CD14-positive monocyte (primary cell): Measurements from ENCODE around the gene PARVB. TPM values are rescaled to one million over a fixed set of nuclear protein-coding genes. Genes with fewer than 3 reads are reported as not detected.

Experiments
- DNase-seq, 3 donors: peaks; one replicate each; pipeline ENCODE4 v3.0.0-alpha.2; 2011 to 2022
- H2AFZ ChIP-seq: 2 replicates; pipeline ENCODE4 v1.6.0; 2012; ENCODE audit warnings: mild to moderate bottlenecking, low read depth, low read length, inconsistent platforms; ENCODE audit not compliant: insufficient read depth, poor library complexity, severe bottlenecking
- H3K27ac ChIP-seq, 2 donors: 1 replicate in 1 of 2; 2 replicates in 1 of 2; pipeline ENCODE4 v1.5.1; 2012 to 2013; ENCODE audit warnings: low read length in 2 of 2, control low read depth in 1 of 2, inconsistent platforms in 1 of 2, low read depth in 1 of 2, mild to moderate bottlenecking in 1 of 2
- H3K27me3 ChIP-seq, 2 donors: one replicate each; pipeline versions ENCODE4 v1.6.0 to v1.6.1; 2011 to 2013; ENCODE audit warnings: low read length in 2 of 2; ENCODE audit not compliant: control insufficient read depth in 2 of 2, insufficient read depth in 2 of 2
- H3K36me3 ChIP-seq, 2 donors: replicated peaks in 1 of 2; 1 replicate in 1 of 2; 2 replicates in 1 of 2; pipeline versions ENCODE4 v1.5.1 to v1.6.1; 2012 to 2013; ENCODE audit warnings: low read length in 2 of 2, control low read depth in 1 of 2, inconsistent platforms in 1 of 2, mild to moderate bottlenecking in 1 of 2; ENCODE audit not compliant: insufficient read depth in 2 of 2, control insufficient read depth in 1 of 2
- H3K4me1 ChIP-seq, 2 donors: 1 replicate in 1 of 2; 2 replicates in 1 of 2; pipeline versions ENCODE4 v1.5.1 to v1.6.1; 2012 to 2013; ENCODE audit warnings: low read length in 2 of 2, control low read depth in 1 of 2, inconsistent platforms in 1 of 2, mild to moderate bottlenecking in 1 of 2, moderate library complexity in 1 of 2; ENCODE audit not compliant: insufficient read depth in 2 of 2, control insufficient read depth in 1 of 2
- H3K4me2 ChIP-seq: replicated peaks from 2 replicates; pipeline ENCODE3; 2012; ENCODE audit warnings: low read length, moderate library complexity, mild to moderate bottlenecking; ENCODE audit not compliant: poor library complexity, severe bottlenecking; ENCODE audit errors: extremely low read depth
- H3K4me3 ChIP-seq, 3 experiments: fragments of 200-600 bp in 1 of 3; sonication (generic) in 1 of 3; replicated peaks in 1 of 3; 1 replicate in 2 of 3; 2 replicates in 1 of 3; pipeline ENCODE4 v1.5.1; 2011 to 2013; ENCODE audit warnings: low read length in 3 of 3, mild to moderate bottlenecking in 3 of 3, control low read depth in 2 of 3, low read depth in 2 of 3, inconsistent platforms in 1 of 3, moderate library complexity in 1 of 3
- H3K79me2 ChIP-seq: 2 replicates; pipeline ENCODE4 v1.6.0; 2012; ENCODE audit warnings: mild to moderate bottlenecking, control low read depth, inconsistent platforms, low read length, moderate library complexity; ENCODE audit not compliant: insufficient read depth
- H3K9ac ChIP-seq: 2 replicates; pipeline ENCODE4 v1.6.0; 2017; ENCODE audit warnings: low read length, mild to moderate bottlenecking; ENCODE audit not compliant: insufficient read depth, poor library complexity, severe bottlenecking
- H3K9me3 ChIP-seq, 2 donors: replicated peaks in 1 of 2; 1 replicate in 1 of 2; 2 replicates in 1 of 2; pipeline versions ENCODE4 v1.5.1 to v1.6.1; 2012 to 2013; ENCODE audit warnings: low read length in 2 of 2, control low read depth in 1 of 2; ENCODE audit not compliant: control insufficient read depth in 1 of 2, insufficient read depth in 1 of 2
- H4K20me1 ChIP-seq: 2 replicates; pipeline ENCODE4 v1.6.0; 2012; ENCODE audit warnings: mild to moderate bottlenecking, low read length, control low read depth, moderate library complexity; ENCODE audit not compliant: insufficient read depth
- H3K27ac Mint-ChIP-seq, 7 donors: one replicate each; pipeline ENCODE4 v1.8.0; 2020; ENCODE audit warnings: mild to moderate bottlenecking in 7 of 7, mixed read lengths in 7 of 7, moderate library complexity in 6 of 7, inconsistent platforms in 2 of 7
- H3K27me3 Mint-ChIP-seq, 3 donors: one replicate each; pipeline ENCODE4 v1.8.0; 2021 to 2022; ENCODE audit warnings: low read depth in 3 of 3, mild to moderate bottlenecking in 3 of 3, mixed read lengths in 3 of 3, moderate library complexity in 3 of 3, inconsistent platforms in 1 of 3
- H3K36me3 Mint-ChIP-seq, 2 donors: one replicate each; pipeline ENCODE4 v1.8.0; 2020; ENCODE audit warnings: mixed read lengths in 2 of 2, inconsistent platforms in 1 of 2, mild to moderate bottlenecking in 1 of 2
- H3K4me1 Mint-ChIP-seq: one replicate; pipeline ENCODE4 v1.8.0; 2020; ENCODE audit warnings: mild to moderate bottlenecking, mixed read lengths
- H3K4me3 Mint-ChIP-seq, 2 donors: one replicate each; pipeline ENCODE4 v1.8.0; 2020; ENCODE audit warnings: mild to moderate bottlenecking in 2 of 2, mixed read lengths in 2 of 2, moderate library complexity in 1 of 2
- H3K9me3 Mint-ChIP-seq, 7 donors: one replicate each; pipeline ENCODE4 v1.8.0; 2020 to 2022; ENCODE audit warnings: mixed read lengths in 7 of 7, mild to moderate bottlenecking in 6 of 7, moderate library complexity in 6 of 7, inconsistent platforms in 2 of 7
- CTCF ChIP-seq: fragments of 200-600 bp; IDR thresholded peaks from one replicate; pipeline ENCODE4 v1.8.0; 2022; ENCODE audit warnings: antibody characterized with exemption, mild to moderate bottlenecking
- WGBS: methylation state at CpG from one replicate; pipeline ENCODE4 v1.1.5; 2013; ENCODE audit warnings: missing lambda C conversion rate; ENCODE audit not compliant: insufficient coverage; 5-methylcytosine and 5-hydroxymethylcytosine counted together
- intact Hi-C, 2 donors: fragments of 100-400 bp; cut with micrococcal nuclease; formaldehyde crosslinking; loops; one replicate each; pipeline versions ENCODE4 v1.15.0 to v1.15.1; 2023
- polyA plus RNA-seq, 3 donors: library from polyadenylated mRNA; depleted of rRNA in 1 of 3; unstranded in 2 of 3; stranded (reverse) in 1 of 3; fragments of 300-500 nt in 2 of 3; fragments of >200 nt in 1 of 3; fragmentation: Illumina TruSeq in 2 of 3; gene quantifications; 1 replicate in 2 of 3; 2 replicates in 1 of 3; pipeline ENCODE4 v1.2.3, GENCODE V29; 2012 to 2021

Gene PARVB
- polyA plus RNA-seq, 3 donors, result 13.4 to 38.5 (median 17.9) TPM

- peaks cover 6 to 7% of the 10 kb centered on the region in 2 donors for H3K4me1 ChIP-seq
- no peaks in the 10 kb centered on the region for H4K20me1 ChIP-seq
- TF ChIP-seq CTCF, result no peak
- H3K9me3 Mint-ChIP-seq, result no peaks in the 10 kb centered on the region
- H3K9me3 ChIP-seq, result no peaks in the 10 kb centered on the region
- H3K27me3 Mint-ChIP-seq, result peaks cover 0 to 2% (median 0%) of the 10 kb centered on the region in 3 donors
- no peak overlapping the region for H3K9ac ChIP-seq
- 98% methylated on average over 14 of the region's 15 CpGs for WGBS
- H2AFZ ChIP-seq, result no peak overlapping the region
- H3K27me3 ChIP-seq, result no peaks in the 10 kb centered on the region
- peaks cover 8% of the 10 kb centered on the region for H3K4me1 Mint-ChIP-seq
- DNase-seq, result no peak
- no peak overlapping the region for H3K4me3 ChIP-seq
- H3K4me3 Mint-ChIP-seq, result no peak overlapping the region
- H3K79me2 ChIP-seq, result no peaks in the 10 kb centered on the region
- H3K27ac Mint-ChIP-seq, result no peak overlapping the region
- no peak overlapping the region for H3K4me2 ChIP-seq
- intact Hi-C loops, result no loop called here
- peaks cover 28 to 44% of the 10 kb centered on the region in 2 donors for H3K36me3 Mint-ChIP-seq
- no peak overlapping the region for H3K27ac ChIP-seq
- H3K36me3 ChIP-seq, result peaks cover 2 to 26% of the 10 kb centered on the region in 2 donors
Measured at GRCh38 chr22:44165286-44165874, 141.3 kb downstream of the PARVB start.

- Histone ChIP-seq H3K27me3 (no peaks in the 10 kb centered on the region), H3K36me3 (peaks cover 2 to 26% of the 10 kb centered on the region in 2 donors), H3K79me2 (no peaks in the 10 kb centered on the region), H3K9ac (no peak overlapping the region), H3K4me2 (no peak overlapping the region), H3K4me3 (no peak overlapping the region), H4K20me1 (no peaks in the 10 kb centered on the region), H3K9me3 (no peaks in the 10 kb centered on the region), H2AFZ (no peak overlapping the region), H3K4me1 (peaks cover 9% of the 10 kb centered on the region in 2 donors), H3K27ac (no peak overlapping the region)
- Mint-ChIP-seq H3K9me3 (no peaks in the 10 kb centered on the region), H3K36me3 (peaks cover 24 to 48% of the 10 kb centered on the region in 2 donors), H3K4me3 (no peak overlapping the region), H3K4me1 (peaks cover 11% of the 10 kb centered on the region), H3K27ac (peak overlapping the region in 1 of 7 donors; percentile 61), H3K27me3 (peaks cover 0 to 2% (median 0%) of the 10 kb centered on the region in 3 donors)
- 91% methylated on average over 17 of the region's 20 CpGs for WGBS
- intact Hi-C loops, result no loop called here
- TF ChIP-seq CTCF, result no peak
- DNase-seq, result no peak
Measured at GRCh38 chr22:44166498-44167276, 142.6 kb downstream of the PARVB start.
